Measurements from ENCODE around the gene EZR.

The EZR gene

GRCh38 chr6:158769771-158770432 is 49.3 kb downstream of the EZR start:
- no peak for DNase-seq (ENCODE audit: low read depth)
- TF ChIP-seq, protein P1, sequence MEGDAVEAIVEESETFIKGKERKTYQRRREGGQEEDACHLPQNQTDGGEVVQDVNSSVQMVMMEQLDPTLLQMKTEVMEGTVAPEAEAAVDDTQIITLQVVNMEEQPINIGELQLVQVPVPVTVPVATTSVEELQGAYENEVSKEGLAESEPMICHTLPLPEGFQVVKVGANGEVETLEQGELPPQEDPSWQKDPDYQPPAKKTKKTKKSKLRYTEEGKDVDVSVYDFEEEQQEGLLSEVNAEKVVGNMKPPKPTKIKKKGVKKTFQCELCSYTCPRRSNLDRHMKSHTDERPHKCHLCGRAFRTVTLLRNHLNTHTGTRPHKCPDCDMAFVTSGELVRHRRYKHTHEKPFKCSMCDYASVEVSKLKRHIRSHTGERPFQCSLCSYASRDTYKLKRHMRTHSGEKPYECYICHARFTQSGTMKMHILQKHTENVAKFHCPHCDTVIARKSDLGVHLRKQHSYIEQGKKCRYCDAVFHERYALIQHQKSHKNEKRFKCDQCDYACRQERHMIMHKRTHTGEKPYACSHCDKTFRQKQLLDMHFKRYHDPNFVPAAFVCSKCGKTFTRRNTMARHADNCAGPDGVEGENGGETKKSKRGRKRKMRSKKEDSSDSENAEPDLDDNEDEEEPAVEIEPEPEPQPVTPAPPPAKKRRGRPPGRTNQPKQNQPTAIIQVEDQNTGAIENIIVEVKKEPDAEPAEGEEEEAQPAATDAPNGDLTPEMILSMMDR (IDR thresholded peaks at IDR 0.05; ENCODE audit: insufficient read depth, low read depth, low read length, missing control alignments), result no peak
- no peak overlapping the region for H3K4me3 ChIP-seq (ENCODE audit: low read depth, low read length)

DNA sequence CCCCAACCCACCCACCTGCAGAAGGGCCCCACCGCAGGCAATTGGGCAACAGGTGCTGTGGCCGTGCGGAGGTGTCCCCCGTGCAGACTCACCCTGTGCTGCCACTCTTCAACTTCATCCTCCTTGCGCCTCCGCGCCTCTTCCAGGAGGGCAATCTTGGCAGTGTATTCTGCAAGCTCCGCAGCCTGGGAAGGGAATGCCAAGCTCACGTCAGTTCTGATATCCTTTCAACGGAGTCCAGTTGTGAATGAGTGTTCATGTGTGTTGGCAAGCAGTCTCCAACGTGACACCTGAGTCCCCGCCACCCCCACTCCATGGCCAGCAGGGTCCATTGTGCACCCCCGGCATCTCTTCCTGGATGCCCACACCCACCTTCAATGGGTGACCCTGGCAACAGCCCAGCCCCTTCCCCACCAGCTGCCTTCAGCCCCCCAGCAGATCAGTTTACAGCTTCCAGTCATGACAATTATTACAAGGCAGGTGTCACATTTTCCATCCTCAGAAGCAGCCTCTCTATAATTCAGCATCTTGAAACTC is 49.9 kb downstream of the EZR start:
- no peak for DNase-seq (ENCODE audit: low read depth)
- H3K4me3 ChIP-seq (ENCODE audit: low read depth, low read length), result no peak overlapping the region
- TF ChIP-seq, protein P1 (IDR thresholded peaks at IDR 0.05; ENCODE audit: insufficient read depth, low read depth, low read length, missing control alignments), result no peak

DNA sequence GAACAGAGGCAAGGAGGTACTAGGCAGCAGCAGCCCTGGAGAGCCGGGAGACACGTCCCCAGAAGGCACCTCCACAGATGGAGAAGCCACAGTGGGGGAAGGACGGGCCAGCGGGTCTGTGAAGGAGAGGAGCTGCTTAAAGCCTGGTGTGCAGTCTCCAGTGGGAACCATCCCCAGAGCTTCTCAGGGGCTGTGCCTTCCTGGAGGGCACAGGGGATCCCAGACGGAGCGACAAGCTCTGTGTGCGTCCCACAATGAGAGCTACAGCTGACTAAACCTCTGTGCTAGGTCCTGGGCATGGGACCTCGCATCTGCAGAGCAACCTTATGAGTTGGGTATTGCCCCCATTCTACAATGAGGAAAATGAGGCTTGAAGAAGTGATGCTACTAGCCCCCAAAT is 50.7 kb downstream of the EZR start:
- TF ChIP-seq, protein P1 (IDR thresholded peaks at IDR 0.05; ENCODE audit: insufficient read depth, low read depth, low read length, missing control alignments), result no peak
- no peak for DNase-seq (ENCODE audit: low read depth)
- H3K4me3 ChIP-seq (ENCODE audit: low read depth, low read length), result no peak overlapping the region

DNA sequence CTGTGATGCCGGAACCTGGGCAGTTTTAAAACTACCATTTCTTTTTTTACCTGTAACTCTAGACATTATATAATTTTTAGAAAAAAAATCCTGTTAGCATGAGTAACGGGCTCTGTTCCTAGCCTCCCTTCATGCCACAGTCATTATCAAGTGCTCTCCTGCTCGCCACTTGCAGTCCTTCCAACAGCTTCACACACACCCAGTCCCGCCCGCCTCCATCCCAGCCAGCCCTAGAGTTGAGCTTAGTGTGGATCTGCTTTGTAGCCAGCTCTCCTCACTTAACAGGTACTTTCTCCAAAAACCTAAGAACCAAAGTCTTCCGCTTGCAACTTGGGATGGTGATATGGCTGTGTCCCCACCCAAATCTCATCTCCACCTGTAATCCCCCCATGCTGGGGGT is 51.5 kb downstream of the EZR start:
- no peak for DNase-seq (ENCODE audit: low read depth)
- no peak overlapping the region for H3K4me3 ChIP-seq (ENCODE audit: low read depth, low read length)
- TF ChIP-seq, protein P1 (IDR thresholded peaks at IDR 0.05; ENCODE audit: insufficient read depth, low read depth, low read length, missing control alignments), result no peak

DNA sequence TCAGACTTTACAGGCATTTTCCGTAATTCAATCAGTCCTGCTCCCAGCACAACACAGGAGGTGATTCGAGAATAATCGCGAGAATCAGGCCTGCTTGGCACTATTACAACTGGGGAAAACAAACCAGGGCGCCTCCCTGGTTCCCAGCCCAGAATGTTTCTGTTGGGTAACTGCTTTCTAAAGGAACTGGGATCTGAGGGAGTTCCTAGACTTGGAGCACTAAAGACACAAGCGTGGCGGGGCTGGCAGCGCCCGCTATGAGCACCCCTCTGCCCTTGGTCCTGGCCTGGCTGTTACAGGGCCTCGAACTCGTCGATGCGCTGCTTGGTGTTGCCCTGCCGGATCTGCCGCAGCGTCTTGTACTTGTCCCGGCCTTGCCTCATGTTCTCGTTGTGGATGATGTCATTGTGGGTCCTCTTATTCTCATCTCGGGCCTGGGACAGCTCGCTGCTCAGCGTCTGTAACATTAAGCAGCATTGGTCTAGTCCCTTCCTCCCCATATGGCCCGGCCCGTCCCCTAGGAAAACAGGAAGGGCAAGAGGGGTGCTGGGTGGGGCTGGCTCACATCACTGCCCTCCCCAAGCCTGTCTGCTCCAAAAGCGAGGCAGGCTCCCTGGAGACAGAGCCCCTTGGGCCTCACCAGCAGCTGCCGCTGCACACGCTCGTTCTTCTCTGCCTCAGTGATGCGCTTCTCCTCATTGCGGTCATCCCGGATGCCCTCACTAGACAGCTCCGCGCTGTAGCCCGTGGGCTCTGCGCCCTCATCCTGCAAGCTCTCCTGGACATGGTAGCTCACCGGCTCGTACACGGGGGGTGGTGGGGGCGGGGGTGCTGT is 52.3 kb downstream of the EZR start:
- TF ChIP-seq, protein P1 (IDR thresholded peaks at IDR 0.05; ENCODE audit: insufficient read depth, low read depth, low read length, missing control alignments), result no peak
- H3K4me3 ChIP-seq (ENCODE audit: low read depth, low read length), result no peak overlapping the region

GRCh38 chr6:158765499-158766068 is 53.6 kb downstream of the EZR start:
- H3K4me3 ChIP-seq (ENCODE audit: low read depth, low read length), result no peak overlapping the region
- TF ChIP-seq, protein P1 (IDR thresholded peaks at IDR 0.05; ENCODE audit: insufficient read depth, low read depth, low read length, missing control alignments), result no peak
- no peak for DNase-seq (ENCODE audit: low read depth)

More for the DNA sequence above, 52.3 kb downstream of the EZR start:
- no peak for DNase-seq (ENCODE audit: low read depth)
